Dermis microvascular lymphatic vessel endothelial cell (primary cell): ENCODE results near the gene TP53BP1. TPM values are rescaled to one million over a fixed set of nuclear protein-coding genes. Genes with fewer than 3 reads are reported as not detected.

Experiments
- total RNA-seq: library from RNA; depleted of rRNA; stranded (reverse); fragments of >200 nt; gene quantifications from 2 replicates; pipeline ENCODE4 v1.2.1, GENCODE V29; 2014

Gene TP53BP1
- total RNA-seq, 1 donor from 2014 or later, result 42.6 TPM

Other genes starting within 250 kb of the TP53BP1 start
- gene TGM5, start 226.2 kb downstream of the TP53BP1 start, total RNA-seq, result not detected in 2 replicates
- not detected in 2 replicates for gene TGM7, start 190.9 kb downstream of the TP53BP1 start, total RNA-seq
- 2.8 and 6.1 TPM in 2 replicates for gene LCMT2, start 162.6 kb downstream of the TP53BP1 start, total RNA-seq
- 12.6 and 12.8 TPM in 2 replicates for gene ZSCAN29, start 122.1 kb downstream of the TP53BP1 start, total RNA-seq
- 8.3 and 8.5 TPM in 2 replicates for gene TUBGCP4, start 122.1 kb downstream of the TP53BP1 start, total RNA-seq
- under 0.01 and 0.13 TPM in 2 replicates for gene MAP1A, start 24.5 kb upstream of the TP53BP1 start, total RNA-seq
- gene PPIP5K1, start 97.1 kb upstream of the TP53BP1 start, total RNA-seq, result 11.6 and 23.8 TPM in 2 replicates
- not detected in 2 replicates for gene CKMT1B, start 100.9 kb upstream of the TP53BP1 start, total RNA-seq
- gene STRC, start 125.6 kb upstream of the TP53BP1 start, total RNA-seq, result 0.13 TPM in 1 of 2 replicates, not detected in the other
- 0.13 and 0.63 TPM in 2 replicates for gene CATSPER2, start 155.7 kb upstream of the TP53BP1 start, total RNA-seq
- not detected in 2 replicates for gene CKMT1A, start 200.7 kb upstream of the TP53BP1 start, total RNA-seq